ENCODE measurements around the gene PHLDB1.

- TF ChIP-seq CTCF (optimal IDR thresholded peaks at IDR 0.05 in 1 of 3, IDR thresholded peaks at IDR 0.05 in 1 of 3, conservative IDR thresholded peaks at IDR 0.05 in 1 of 3; ENCODE audit: extremely low read depth in 1 of 3, insufficient read depth in 2 of 3, low read length in 3 of 3) = no peak
- TF ChIP-seq EZH2 (IDR thresholded peaks at IDR 0.05; ENCODE audit: low read length) = no peak
Measured at GRCh38 chr11:118697346-118697745, 89.9 kb downstream of the PHLDB1 start.

Measured in keratinocyte (primary cell).